Progenitor cell of endocrine pancreas (in vitro differentiated cells): Measurements from ENCODE around the gene ZMAT1. TPM values are rescaled to one million over a fixed set of nuclear protein-coding genes. Genes with fewer than 3 reads are reported as not detected.

Experiments
- DNase-seq: peaks from one replicate; pipeline ENCODE4 v3.0.0; 2021; ENCODE audit warnings: low spot score; ENCODE audit not compliant: unreplicated experiment
- H3K27ac Mint-ChIP-seq: 2 replicates; pipeline ENCODE4 v1.8.0; 2021; ENCODE audit warnings: mild to moderate bottlenecking, moderate library complexity, mixed read lengths
- H3K27me3 Mint-ChIP-seq: 2 replicates; pipeline ENCODE4 v1.8.0; 2021; ENCODE audit warnings: mixed read lengths
- H3K36me3 Mint-ChIP-seq: 2 replicates; pipeline ENCODE4 v1.8.0; 2022; ENCODE audit warnings: mixed read lengths; ENCODE audit not compliant: insufficient read depth
- H3K4me1 Mint-ChIP-seq: 2 replicates; pipeline ENCODE4 v1.8.0; 2021; ENCODE audit warnings: low read depth, mixed read lengths
- H3K4me3 Mint-ChIP-seq: 2 replicates; pipeline ENCODE4 v1.8.0; 2021; ENCODE audit warnings: low read depth, mild to moderate bottlenecking, moderate library complexity, mixed read lengths
- H3K9me3 Mint-ChIP-seq: 2 replicates; pipeline ENCODE4 v1.8.0; 2021; ENCODE audit warnings: low read depth, mixed read lengths
- total RNA-seq: library from RNA; stranded (reverse); gene quantifications from 2 replicates; pipeline ENCODE4 v1.2.1, GENCODE V29; 2021
- TF ChIP-seq, protein P1 (sequence below): fragments of 200-600 bp; sonication (generic); IDR thresholded peaks from one replicate; pipeline ENCODE4 v1.5.0; 2021; ENCODE audit warnings: antibody characterized with exemption, mild to moderate bottlenecking; ENCODE audit not compliant: unreplicated experiment

Gene ZMAT1
- total RNA-seq, 1 donor from 2014 or later: 12.7 TPM

- no peaks in the 10 kb centered on the region for H3K36me3 Mint-ChIP-seq
- H3K27me3 Mint-ChIP-seq: no peaks in the 10 kb centered on the region
- H3K9me3 Mint-ChIP-seq: peaks cover 3% of the 10 kb centered on the region
- TF ChIP-seq, protein P1, sequence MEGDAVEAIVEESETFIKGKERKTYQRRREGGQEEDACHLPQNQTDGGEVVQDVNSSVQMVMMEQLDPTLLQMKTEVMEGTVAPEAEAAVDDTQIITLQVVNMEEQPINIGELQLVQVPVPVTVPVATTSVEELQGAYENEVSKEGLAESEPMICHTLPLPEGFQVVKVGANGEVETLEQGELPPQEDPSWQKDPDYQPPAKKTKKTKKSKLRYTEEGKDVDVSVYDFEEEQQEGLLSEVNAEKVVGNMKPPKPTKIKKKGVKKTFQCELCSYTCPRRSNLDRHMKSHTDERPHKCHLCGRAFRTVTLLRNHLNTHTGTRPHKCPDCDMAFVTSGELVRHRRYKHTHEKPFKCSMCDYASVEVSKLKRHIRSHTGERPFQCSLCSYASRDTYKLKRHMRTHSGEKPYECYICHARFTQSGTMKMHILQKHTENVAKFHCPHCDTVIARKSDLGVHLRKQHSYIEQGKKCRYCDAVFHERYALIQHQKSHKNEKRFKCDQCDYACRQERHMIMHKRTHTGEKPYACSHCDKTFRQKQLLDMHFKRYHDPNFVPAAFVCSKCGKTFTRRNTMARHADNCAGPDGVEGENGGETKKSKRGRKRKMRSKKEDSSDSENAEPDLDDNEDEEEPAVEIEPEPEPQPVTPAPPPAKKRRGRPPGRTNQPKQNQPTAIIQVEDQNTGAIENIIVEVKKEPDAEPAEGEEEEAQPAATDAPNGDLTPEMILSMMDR: no peak
- no peak overlapping the region for H3K4me3 Mint-ChIP-seq
- no peak for DNase-seq
- H3K4me1 Mint-ChIP-seq: no peaks in the 10 kb centered on the region
- no peak overlapping the region for H3K27ac Mint-ChIP-seq
Measured at GRCh38 chrX:101925733-101926132, 6.1 kb downstream of the ZMAT1 start.

GRCh38 chrX:101918751-101919150 is 13.1 kb downstream of the ZMAT1 start:
- Mint-ChIP-seq H3K27me3 (no peaks in the 10 kb centered on the region), H3K4me1 (no peaks in the 10 kb centered on the region), H3K4me3 (no peak overlapping the region), H3K36me3 (no peaks in the 10 kb centered on the region), H3K27ac (no peak overlapping the region), H3K9me3 (peaks cover 49% of the 10 kb centered on the region)
- DNase-seq: no peak
- TF ChIP-seq, protein P1: no peak

GRCh38 chrX:101906136-101906796 is 25.6 kb downstream of the ZMAT1 start:
- TF ChIP-seq, protein P1: no peak
- Mint-ChIP-seq H3K36me3 (no peaks in the 10 kb centered on the region), H3K27ac (no peak overlapping the region), H3K4me3 (no peak overlapping the region), H3K27me3 (no peaks in the 10 kb centered on the region), H3K9me3 (peaks cover 22% of the 10 kb centered on the region), H3K4me1 (no peaks in the 10 kb centered on the region)
- no peak for DNase-seq

GRCh38 chrX:101904996-101905395 is 26.8 kb downstream of the ZMAT1 start:
- Mint-ChIP-seq H3K4me1 (no peaks in the 10 kb centered on the region), H3K4me3 (no peak overlapping the region), H3K27ac (no peak overlapping the region), H3K36me3 (peaks cover 1% of the 10 kb centered on the region), H3K27me3 (no peaks in the 10 kb centered on the region), H3K9me3 (peaks cover 12% of the 10 kb centered on the region)
- TF ChIP-seq, protein P1: no peak
- no peak for DNase-seq

Other genes with a start within 250 kb of the ZMAT1 start
- 5.9 and 7.2 TPM in 2 replicates for gene TCEAL2, start 193.7 kb upstream of the ZMAT1 start, total RNA-seq
- not detected in 2 replicates for gene TCEAL6, start 210.5 kb upstream of the ZMAT1 start, total RNA-seq
- gene BEX5, start 223.9 kb upstream of the ZMAT1 start, total RNA-seq: 24.0 and 26.8 TPM in 2 replicates